ENCODE results near the gene KCNQ1OT1.
"Not testable (repeated sequence)": the region's sequence is repeated elsewhere in the genome, so short reads cannot be mapped to it uniquely, and the experiment has no call there.

KCNQ1OT1 gene

GRCh38 chr11:2652333-2653197, 47.2 kb downstream of the KCNQ1OT1 start:
- DNase-seq (ENCODE audit: low read depth), result no peak

DNA sequence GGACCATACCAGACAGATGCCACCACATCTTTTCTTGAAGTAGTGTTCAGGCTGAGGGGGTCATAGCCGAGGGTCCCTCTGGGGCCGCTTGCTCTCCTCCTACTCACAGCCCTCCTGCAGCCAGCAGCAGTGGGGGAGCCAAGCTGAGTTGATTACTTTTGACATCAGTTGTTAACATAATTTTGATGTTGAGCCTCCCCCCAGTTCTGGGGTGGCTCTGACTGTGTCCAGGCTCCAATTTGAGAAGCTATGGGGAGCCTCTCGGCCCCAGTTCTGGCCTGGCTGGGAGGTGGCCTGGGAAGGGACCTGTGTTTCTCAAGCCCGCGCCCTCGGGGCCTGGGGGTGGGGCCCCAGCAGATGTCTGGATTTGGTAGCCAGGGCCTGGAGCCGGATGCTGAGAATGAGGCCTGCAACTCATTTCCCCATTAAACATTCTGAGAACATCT, 47.9 kb downstream of the KCNQ1OT1 start:
- no peak for DNase-seq (ENCODE audit: low read depth)

DNA sequence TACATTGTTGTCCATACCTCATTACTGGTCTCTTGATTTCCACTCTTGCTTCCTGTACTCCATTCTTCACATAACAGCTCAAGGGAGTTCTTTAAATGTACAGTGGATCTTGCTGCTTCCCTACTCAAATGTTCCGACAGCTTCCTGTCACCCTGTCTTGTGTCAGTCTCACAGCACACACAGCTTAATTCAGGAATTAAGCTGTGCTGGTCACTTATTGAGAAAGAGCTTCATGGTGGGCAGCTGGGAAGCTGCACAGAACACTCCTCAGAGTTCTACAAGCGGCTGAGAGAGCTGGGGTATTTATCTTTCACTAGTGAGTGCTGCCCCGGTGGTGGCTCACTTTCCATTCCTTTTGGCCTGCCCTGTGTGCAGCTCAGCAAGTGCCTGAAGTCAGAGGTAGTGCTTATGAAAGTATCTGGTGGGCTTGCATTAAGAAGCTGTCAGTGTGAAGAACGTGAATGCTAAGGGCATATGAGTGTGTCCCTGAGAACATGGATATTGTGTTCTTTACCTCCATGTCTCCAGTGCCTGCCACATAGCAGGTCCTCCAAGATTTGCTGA, 48.7 kb downstream of the KCNQ1OT1 start:
- no peak for DNase-seq (ENCODE audit: low read depth)

DNA sequence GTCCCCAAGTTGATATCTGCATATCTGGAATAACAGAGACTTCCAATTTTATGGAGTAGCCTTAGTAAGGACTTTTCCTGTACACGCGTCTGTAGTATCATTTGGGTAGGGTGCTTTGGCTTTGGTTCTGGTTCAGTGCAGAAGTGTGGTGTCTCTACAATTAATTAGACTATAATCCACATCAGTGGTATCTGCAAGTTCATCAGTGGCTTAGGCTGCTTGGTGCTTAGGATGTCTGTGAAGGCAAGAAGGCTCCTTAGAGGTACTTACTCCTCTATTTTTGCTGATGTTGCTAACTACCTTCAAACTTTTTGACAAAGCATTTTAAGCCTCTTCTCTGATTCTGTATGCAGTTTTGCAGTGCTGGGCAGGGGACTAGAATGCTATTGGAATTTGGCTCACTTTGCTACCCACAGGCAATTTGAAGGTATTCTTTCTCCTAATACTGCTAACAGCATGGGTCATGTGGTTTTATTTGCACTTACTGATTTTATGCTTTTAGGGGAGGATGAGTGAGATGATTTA, 49.4 kb downstream of the KCNQ1OT1 start:
- no peak for DNase-seq (ENCODE audit: low read depth)

GRCh38 chr11:2649848-2650247, 49.9 kb downstream of the KCNQ1OT1 start:
- DNase-seq (ENCODE audit: low read depth), result no peak

- DNase-seq (ENCODE audit: low read depth), result no peak
These were observed 50.4 kb downstream of the KCNQ1OT1 start for GRCh38 chr11:2649400-2649799.

GRCh38 chr11:2647953-2648352, 51.8 kb downstream of the KCNQ1OT1 start:
- no peak for DNase-seq (ENCODE audit: low read depth)

DNA sequence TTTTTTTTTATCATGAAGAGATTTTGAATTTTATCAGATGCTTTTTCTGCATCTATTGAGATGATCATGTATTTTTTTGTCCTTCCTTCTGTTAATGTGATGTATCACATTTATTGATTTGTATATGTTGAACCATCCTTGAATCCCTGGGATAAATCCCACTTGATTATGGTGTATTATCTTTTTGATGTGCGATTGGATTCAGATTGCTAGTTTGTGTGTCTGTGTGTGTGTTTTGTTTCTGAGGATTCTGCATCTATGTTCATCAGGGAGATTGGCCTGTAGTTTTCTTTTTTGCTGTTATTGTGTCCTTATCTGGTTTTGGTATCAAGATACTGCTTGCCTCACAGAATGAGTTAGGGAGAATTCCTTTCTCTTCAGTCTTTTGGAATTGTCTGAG, 52.6 kb downstream of the KCNQ1OT1 start:
- no peak for DNase-seq (ENCODE audit: low read depth)

DNA sequence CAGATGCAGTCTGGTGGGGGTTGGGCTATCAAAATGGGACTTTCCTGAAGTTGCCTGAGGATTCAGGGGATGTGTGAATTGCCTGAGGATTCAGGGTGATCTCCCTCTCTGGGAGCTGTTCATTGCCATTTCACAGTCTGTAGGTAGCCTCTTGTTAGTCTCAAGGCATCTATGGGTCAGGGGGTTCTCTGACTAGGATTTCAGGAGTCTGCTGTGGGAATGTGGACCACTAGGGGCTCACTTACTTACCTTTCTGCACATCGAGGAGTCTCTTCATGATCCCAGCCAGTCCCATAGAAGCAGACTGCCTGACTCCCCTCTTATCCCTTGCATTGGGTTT, 54.0 kb downstream of the KCNQ1OT1 start:
- no peak for DNase-seq (ENCODE audit: low read depth)

DNA sequence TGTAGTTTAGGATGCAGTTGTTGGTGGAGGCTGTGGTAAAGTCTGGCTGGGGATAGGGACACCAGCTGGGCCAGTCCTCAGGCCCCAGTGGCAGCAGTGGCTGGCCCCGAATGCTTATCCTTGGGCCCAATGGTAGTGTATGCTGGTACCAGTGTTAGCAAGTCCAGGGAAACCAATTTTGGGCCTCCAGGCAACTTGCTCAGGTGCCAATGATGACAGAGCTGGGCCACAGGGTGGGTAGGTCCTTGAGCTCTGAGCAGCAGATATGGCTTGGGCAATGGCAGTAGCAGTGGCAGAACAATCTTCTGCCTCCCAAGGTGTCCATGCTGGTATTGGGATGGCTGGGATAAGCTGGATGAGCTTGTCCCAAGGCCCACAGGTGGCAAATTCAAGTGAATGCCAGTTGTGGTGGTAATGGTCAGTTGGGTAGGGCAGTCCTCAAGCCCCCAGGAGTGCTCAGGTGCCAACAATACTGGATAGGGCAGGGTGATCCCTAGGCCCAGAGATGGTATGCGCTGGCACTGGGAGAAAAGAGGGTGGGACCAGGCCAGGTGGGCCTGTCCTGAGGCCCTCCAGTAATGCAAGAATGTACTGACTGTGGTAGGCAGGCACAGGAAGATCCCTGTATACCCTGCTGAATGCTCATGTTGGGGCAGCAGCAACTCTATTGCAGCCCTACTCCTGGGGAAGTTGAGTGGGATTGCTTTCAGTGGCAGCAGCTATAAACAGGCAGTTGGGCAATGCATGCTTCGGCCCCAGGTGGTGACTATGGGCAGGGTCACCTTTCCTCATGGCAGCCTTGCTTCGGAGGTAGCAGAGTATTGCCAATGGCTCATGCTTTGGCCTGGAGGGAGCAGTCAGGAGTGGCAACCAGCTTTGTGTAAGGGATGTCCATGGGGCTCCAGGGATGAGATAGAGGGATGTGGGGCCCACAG, 54.7 kb downstream of the KCNQ1OT1 start:
- no peak for DNase-seq (ENCODE audit: low read depth)

- no peak for DNase-seq (ENCODE audit: low read depth)
These were observed 56.0 kb downstream of the KCNQ1OT1 start for GRCh38 chr11:2643746-2644145.

GRCh38 chr11:2641623-2642022, 58.2 kb downstream of the KCNQ1OT1 start:
- no peak for DNase-seq (ENCODE audit: low read depth)

DNA sequence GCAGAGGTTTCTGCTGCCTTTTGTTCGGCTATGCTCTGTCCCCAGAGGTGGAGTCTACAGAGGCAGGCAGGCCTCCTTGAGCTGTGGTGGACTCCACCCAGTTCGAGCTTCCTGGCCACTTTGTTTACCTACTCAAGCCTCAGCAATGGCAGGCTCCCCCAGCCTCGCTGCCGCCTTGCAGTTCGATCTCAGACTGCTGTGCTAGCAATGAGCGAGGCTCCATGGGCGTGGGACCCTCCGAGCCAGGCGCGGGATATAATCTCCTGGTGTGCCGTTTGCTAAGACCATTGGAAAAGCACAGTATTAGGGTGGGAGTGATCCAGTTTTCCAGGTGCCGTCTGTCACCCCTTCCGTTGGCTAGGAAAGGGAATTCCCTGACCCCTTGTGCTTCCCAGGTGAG, 60.0 kb downstream of the KCNQ1OT1 start:
- not testable (repeated sequence) for DNase-seq (ENCODE audit: low read depth)

GRCh38 chr11:2631161-2631560, 68.6 kb downstream of the KCNQ1OT1 start:
- DNase-seq (ENCODE audit: low read depth), result no peak

- DNase-seq (ENCODE audit: low read depth), result no peak
These were observed 69.1 kb downstream of the KCNQ1OT1 start for GRCh38 chr11:2630679-2631078.

DNA sequence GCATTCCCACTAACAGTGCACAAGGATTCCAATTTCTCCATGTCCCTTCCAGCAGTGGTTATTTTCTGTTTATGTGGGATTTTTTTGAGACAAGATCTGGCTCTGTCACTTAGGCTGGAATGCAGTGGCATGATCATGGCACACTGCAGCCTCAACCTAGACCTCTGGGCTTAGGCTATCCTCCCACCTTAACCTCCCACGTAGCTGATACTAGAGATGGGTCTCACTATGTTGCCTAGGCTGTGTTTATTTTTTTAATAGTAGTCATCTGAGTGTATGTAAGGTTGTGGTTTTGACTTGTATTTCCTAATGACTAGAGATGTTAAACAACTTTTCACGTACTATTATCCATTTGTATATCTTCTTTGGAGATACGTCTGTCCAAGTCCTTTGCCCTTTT, 74.6 kb downstream of the KCNQ1OT1 start:
- DNase-seq (ENCODE audit: low read depth), result no peak

DNA sequence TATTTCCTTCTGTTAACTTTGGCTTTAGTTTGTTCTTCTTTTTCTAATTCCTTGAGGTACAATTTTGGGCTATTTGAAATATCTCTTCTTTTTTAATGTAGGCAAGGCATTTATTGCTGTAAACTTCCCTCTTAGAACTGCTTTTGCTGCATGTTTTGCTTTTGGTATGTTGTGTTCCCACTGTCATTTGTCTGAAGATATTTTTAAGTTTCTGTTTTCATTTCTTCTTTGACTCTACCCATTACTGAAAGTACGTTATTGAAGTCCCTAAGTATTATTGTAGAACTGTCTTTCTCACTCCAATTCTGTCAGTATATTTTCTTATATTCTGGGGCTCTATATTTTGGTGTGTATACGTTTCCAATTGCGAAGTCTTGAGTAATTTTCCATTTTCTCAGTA, 77.9 kb downstream of the KCNQ1OT1 start:
- DNase-seq (ENCODE audit: low read depth), result no peak

GRCh38 chr11:2612884-2613571, 86.8 kb downstream of the KCNQ1OT1 start:
- no peak for DNase-seq (ENCODE audit: low read depth)

- DNase-seq (ENCODE audit: low read depth), result no peak
These were observed 90.4 kb downstream of the KCNQ1OT1 start for GRCh38 chr11:2609345-2609744.

DNA sequence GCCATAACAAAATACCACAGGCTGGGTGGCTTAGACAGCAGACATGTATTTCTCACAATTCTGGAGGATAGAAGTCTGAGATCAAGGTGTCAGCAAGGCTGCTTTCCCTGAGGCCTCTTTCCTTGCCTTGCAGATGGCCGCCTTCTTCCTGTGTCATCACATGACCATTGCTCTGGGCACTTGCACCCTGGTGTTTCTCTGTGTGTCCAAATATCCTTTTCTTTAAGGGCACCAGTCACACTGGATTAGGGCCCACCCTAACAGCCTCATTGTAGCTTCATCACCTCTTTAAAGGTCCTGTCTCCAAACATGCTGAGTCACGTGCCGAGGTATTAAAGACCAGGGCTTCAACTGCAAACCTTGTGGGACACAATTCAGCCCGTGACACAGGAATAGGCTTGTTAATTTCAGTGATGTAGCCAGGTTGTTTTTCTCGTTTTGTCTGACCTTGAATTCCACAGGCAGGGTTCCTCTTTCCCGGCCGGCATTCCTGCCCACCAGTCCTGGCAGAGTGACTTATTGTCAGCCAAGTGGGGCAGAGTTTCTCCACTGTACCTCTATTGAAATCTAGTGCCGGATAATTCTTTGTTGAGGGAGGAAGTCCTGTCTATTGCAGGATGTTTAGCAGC, 100.1 kb downstream of the KCNQ1OT1 start:
- DNase-seq (ENCODE audit: low read depth), result no peak

DNA sequence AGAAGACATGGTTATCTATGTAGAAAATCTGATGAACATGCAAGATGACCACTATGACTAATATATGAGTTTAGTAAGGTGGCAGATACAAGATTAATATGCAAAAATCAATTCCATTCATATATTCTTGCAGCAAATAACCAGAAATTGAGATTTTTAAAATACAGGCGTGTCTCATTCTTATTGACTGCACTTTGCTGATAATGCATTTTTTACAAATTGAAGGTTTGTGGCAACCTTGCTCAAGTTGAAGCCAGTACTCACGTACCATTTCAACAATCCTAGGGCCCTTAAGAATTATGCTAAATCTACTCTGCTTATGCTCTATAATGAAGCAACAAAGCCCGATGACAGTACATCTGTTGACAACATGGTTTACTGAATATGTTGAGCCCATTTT, 104.6 kb downstream of the KCNQ1OT1 start:
- DNase-seq (ENCODE audit: low read depth), result no peak

Measured in EH (cell line).